Thyroid gland (tissue), 4 donors: Measurements from ENCODE around the gene GPR162. TPM values are rescaled to one million over a fixed set of nuclear protein-coding genes. Genes with fewer than 3 reads are reported as not detected.

Experiments
- DNase-seq, 2 donors: peaks; one replicate each; pipeline ENCODE4 v3.0.0-alpha.2; 2019
- H3K27ac ChIP-seq, 3 donors: fragments of 200-600 bp; sonication (generic); 1 replicate in 2 of 3; 2 replicates in 1 of 3; pipeline ENCODE4 v1.5.1; 2016 to 2019; ENCODE audit warnings: mild to moderate bottlenecking in 1 of 3, moderate library complexity in 1 of 3
- H3K27me3 ChIP-seq: fragments of 200-600 bp; sonication (generic); one replicate; pipeline ENCODE4 v1.5.1; 2019
- H3K36me3 ChIP-seq, 2 donors: fragments of 200-600 bp; sonication (generic); one replicate each; pipeline ENCODE4 v1.5.1; 2016 to 2019
- H3K4me1 ChIP-seq, 2 donors: fragments of 200-600 bp; sonication (generic); one replicate each; pipeline ENCODE4 v1.5.1; 2017 to 2019
- H3K4me3 ChIP-seq, 3 donors: fragments of 200-600 bp; sonication (generic); replicated peaks in 1 of 3; 1 replicate in 2 of 3; 2 replicates in 1 of 3; pipeline ENCODE4 v1.5.1; 2016; ENCODE audit warnings: mild to moderate bottlenecking in 1 of 3
- H3K9me3 ChIP-seq: fragments of 200-600 bp; sonication (generic); one replicate; pipeline ENCODE4 v1.5.1; 2017
- CTCF ChIP-seq, 6 experiments: fragments of 200-600 bp in 3 of 6; fragments of 450-650 bp in 3 of 6; sonication (generic) in 3 of 6; IDR thresholded peaks; one replicate each; pipeline ENCODE4 v1.5.1; 2016 to 2019; ENCODE audit warnings: antibody characterized with exemption in 6 of 6, mild to moderate bottlenecking in 2 of 6, inconsistent platforms in 1 of 6, moderate library complexity in 1 of 6
- POLR2A ChIP-seq, 2 donors: fragments of 450-650 bp; IDR thresholded peaks; one replicate each; pipeline ENCODE4 v1.6.1; 2017; ENCODE audit warnings: antibody characterized with exemption in 2 of 2, mild to moderate bottlenecking in 2 of 2, moderate library complexity in 1 of 2
- WGBS, 2 donors: methylation state at CpG; one replicate each; pipeline ENCODE4 v1.1.5; 2017; 5-methylcytosine and 5-hydroxymethylcytosine counted together
- intact Hi-C: fragments of 100-400 bp; cut with DNase I; formaldehyde crosslinking; loops from one replicate; pipeline ENCODE4 v1.15.1; 2023
- total RNA-seq, 4 donors: library from RNA; depleted of rRNA; stranded (reverse); fragments of >200 nt; gene quantifications; one replicate each; pipeline ENCODE4 v1.2.3, GENCODE V29; 2016

Gene GPR162, protein sequence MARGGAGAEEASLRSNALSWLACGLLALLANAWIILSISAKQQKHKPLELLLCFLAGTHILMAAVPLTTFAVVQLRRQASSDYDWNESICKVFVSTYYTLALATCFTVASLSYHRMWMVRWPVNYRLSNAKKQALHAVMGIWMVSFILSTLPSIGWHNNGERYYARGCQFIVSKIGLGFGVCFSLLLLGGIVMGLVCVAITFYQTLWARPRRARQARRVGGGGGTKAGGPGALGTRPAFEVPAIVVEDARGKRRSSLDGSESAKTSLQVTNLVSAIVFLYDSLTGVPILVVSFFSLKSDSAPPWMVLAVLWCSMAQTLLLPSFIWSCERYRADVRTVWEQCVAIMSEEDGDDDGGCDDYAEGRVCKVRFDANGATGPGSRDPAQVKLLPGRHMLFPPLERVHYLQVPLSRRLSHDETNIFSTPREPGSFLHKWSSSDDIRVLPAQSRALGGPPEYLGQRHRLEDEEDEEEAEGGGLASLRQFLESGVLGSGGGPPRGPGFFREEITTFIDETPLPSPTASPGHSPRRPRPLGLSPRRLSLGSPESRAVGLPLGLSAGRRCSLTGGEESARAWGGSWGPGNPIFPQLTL
- 1 to 10 TPM in 1 of 4 donors, under 1 TPM in 3; 0.34 to 1.1 (median 0.56) TPM for total RNA-seq

DNA sequence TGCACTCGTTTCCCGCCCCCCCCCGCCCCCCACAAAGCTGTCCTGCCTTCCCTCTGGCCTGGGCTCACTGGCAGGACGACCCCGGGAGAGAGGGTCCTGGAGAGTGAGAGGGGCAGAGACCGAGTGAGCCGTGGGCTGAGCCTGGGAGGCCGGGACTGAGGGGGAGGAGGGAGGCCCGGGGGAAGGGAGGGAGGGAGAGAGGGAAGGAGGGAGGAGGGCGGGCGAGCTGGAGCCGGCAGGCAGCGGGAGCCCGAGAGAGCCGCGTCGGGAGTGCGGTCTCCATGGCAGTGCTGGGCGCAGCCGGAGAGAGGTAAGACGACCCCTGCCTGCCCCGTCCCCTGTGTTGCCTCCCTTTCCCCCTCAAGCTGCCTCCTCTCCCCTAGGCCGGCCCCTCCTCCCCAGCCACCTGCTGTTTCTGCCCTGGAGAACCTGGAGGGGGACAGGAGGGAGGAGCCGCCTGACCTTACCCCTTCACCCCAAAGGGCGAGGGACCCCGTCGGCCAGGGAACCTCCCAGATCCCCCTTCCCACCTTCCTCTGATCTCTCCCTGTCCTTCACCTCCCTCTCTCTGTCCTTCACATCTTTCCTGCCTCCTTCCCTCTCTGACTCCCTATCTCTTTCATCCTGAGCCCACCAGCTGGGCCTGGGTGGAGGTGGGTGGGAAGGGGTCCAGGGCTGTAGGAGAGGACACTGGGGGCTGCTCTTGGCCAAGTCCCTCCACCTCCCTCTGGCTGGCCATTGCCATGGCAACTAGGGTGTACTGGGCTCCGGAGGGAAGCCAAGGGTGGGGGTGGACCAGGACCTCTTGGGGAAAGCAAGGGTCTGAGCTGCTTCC, at the start of gene GPR162:
GPR162 (plus strand) TSS at position 231 of the 835 bp plus-strand sequence. CDS start 2,078 bp downstream, outside the sequence.
- no peaks in the 10 kb centered on the region for H3K9me3 ChIP-seq
- H3K36me3 ChIP-seq, result no peaks in the 10 kb centered on the region
- no peak within 1 kb of the TSS for H3K27ac ChIP-seq
- peak; percentile 32 to 49 for DNase-seq
- peak within 1 kb of the TSS in 1 of 3 donors; percentile 34 for H3K4me3 ChIP-seq
- intact Hi-C loops, result no loop called here
- peaks cover 0 to 12% of the 10 kb centered on the region in 2 donors for H3K4me1 ChIP-seq
- TF ChIP-seq POLR2A (IDR thresholded peaks at IDR 0.05) (no peak), CTCF (IDR thresholded peaks at IDR 0.05) (no peak)
- H3K27me3 ChIP-seq, result no peaks in the 10 kb centered on the region
- 2 to 8% methylated on average over 10 to 23 of the region's 28 CpGs for WGBS, 2 donors

DNA sequence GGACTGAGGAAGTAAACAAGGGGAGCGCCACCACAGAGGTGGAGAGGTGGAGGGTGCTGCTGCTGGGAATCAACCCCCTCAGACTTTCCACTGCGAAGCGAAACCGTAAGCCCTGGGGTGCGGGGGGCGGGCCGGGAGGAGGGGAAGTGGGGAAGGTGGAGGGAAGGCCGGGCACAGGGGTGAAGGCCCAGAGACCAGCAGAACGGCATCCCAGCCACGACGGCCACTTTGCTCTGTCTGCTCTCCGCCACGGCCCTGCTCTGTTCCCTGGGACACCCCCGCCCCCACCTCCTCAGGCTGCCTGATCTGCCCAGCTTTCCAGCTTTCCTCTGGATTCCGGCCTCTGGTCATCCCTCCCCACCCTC, 49.3 kb upstream of the GPR162 start, which contains the start of gene LAG3:
LAG3 (plus strand) TSS at position 190 of the 365 bp plus-strand sequence. CDS start 333 bp downstream, outside the sequence.
- H3K36me3 ChIP-seq, result peaks cover 9 to 11% of the 10 kb centered on the region in 2 donors
- no peaks in the 10 kb centered on the region for H3K9me3 ChIP-seq
- no peak for DNase-seq
- H3K27ac ChIP-seq, result peak within 1 kb of the TSS in 1 of 3 donors; percentile 42
- WGBS, 2 donors, result 70 to 79% methylated on average over 13 to 15 of the region's 15 CpGs
- TF ChIP-seq POLR2A (IDR thresholded peaks at IDR 0.05) (no peak), CTCF (IDR thresholded peaks at IDR 0.05) (no peak)
- no peaks in the 10 kb centered on the region for H3K27me3 ChIP-seq
- peaks cover 14 to 32% of the 10 kb centered on the region in 2 donors for H3K4me1 ChIP-seq
- H3K4me3 ChIP-seq, result no peak within 1 kb of the TSS
- intact Hi-C loops, result no loop called here

GRCh38 chr12:6772726-6773589, 48.7 kb upstream of the GPR162 start:
- Histone ChIP-seq H3K36me3 (peaks cover 9 to 11% of the 10 kb centered on the region in 2 donors), H3K27ac (no peak overlapping the region), H3K4me3 (no peak overlapping the region), H3K27me3 (no peaks in the 10 kb centered on the region), H3K4me1 (peaks cover 10 to 29% of the 10 kb centered on the region in 2 donors), H3K9me3 (no peaks in the 10 kb centered on the region)
- 70 to 78% methylated on average over 19 to 21 of the region's 21 CpGs for WGBS, 2 donors
- TF ChIP-seq POLR2A (IDR thresholded peaks at IDR 0.05) (no peak), CTCF (IDR thresholded peaks at IDR 0.05) (no peak)
- no peak for DNase-seq
- intact Hi-C loops, result no loop called here

GRCh38 chr12:6773590-6774351, 47.9 kb upstream of the GPR162 start:
- Histone ChIP-seq H3K27me3 (no peaks in the 10 kb centered on the region), H3K9me3 (no peaks in the 10 kb centered on the region), H3K4me1 (peaks cover 9 to 27% of the 10 kb centered on the region in 2 donors), H3K36me3 (peaks cover 9 to 11% of the 10 kb centered on the region in 2 donors), H3K4me3 (no peak overlapping the region), H3K27ac (no peak overlapping the region)
- 45 to 53% methylated on average over 28 to 52 of the region's 60 CpGs for WGBS, 2 donors
- no peak for DNase-seq
- TF ChIP-seq CTCF (IDR thresholded peaks at IDR 0.05) (no peak), POLR2A (IDR thresholded peaks at IDR 0.05) (no peak)
- intact Hi-C loops, result no loop called here
